Activated naive CD4-positive, alpha-beta T cell treated with Interleukin-2 at 50 U/mL for 16 hours (primary cell): ENCODE data around the gene CCNY.

ENCODE experiments used
- DNase-seq: peaks from one replicate; pipeline ENCODE4 v3.0.0-alpha.2; 2020

CCNY gene

DNA sequence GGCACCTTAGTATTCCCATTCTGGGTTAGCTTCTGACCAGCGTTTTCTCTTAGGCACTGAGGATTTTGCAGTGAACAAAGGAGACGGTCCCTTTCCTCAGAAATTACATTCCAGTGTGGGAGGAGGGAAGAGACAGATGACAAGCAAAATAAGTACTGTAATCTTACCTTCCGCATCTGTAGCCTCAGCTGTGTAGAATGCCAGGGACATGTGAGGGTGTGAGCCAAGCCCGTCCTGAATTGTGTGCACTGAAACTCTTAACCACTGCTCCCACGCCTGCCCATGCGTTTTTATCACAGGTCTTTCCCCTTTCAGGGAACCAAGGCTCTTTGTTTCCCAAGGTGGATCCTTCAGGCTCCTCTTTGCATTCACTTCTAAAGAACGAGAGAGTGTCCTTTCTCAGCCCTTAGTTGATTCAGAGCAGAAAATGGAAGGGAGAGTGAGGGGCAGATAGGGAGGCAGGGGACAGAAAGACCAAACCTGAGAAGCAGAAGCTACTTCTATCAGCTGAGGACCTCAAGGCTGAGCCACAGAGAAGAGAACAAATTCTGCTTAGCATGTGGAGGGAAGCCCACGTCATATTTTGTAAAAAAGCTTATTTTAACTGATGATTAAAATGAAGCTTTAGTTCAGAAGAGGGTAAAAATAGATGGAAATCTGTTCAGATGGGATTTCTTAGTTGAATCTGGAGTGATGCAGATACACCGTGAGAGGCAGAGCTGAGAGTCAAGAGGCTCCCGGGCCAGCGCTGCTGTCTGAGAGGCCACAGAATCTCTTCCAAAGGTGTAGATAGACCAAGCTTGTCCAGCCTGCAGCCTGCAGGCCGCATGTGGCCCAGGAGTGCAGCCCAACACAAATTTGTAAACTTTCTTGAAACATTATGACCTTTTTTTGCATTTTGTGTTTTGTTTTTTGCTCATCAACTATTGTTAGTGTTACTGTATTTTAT is 122.5 kb downstream of the CCNY start:
- DNase-seq, result no peak

DNA sequence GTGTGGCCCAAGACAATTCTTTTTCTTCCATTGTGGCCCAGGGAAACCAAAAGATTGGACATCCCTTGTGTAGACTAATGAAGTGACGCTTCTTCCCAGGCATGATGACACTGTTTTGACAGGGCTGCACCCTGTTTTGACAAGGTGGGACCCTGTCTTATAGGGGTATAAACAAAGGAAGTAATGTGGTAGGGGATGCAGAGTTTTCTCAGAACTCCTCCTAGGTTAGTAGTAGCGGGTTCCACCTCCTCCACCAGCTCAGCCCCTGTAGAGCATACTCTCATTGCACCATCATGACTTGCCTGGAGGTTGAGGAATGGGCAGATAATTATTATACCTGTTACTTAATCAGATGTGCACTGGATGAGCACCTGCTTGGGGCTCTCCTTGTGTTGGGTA is 123.1 kb downstream of the CCNY start:
- DNase-seq, result no peak

DNA sequence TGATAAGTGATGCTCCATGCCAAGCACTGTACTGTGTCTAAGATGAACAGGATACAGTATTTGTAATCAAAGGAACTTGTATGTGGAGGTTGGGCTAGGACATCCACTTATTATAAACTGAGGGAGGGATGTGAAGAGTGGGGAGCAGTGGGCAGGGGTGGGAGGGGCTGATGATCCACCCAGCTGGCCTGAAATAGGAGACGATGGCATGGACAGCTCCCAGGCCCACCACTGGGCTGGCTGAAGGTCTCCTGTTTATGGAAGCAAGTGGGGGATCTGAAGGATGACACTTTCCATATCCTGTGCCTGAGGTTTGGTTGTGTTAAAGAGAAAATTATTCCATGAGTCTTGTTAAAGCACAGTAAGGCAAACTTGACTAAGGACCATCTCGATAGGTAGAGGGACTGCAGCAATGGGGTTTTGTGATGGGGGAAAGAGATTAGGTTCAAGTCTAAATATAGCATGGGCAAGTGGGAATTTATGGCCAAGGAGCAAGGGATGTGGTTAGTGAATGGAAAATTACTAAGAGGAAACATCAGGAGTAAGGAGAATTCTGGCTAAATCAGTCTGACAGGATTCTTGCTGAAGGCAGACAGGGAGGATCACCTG is 124.6 kb downstream of the CCNY start:
- no peak for DNase-seq

DNA sequence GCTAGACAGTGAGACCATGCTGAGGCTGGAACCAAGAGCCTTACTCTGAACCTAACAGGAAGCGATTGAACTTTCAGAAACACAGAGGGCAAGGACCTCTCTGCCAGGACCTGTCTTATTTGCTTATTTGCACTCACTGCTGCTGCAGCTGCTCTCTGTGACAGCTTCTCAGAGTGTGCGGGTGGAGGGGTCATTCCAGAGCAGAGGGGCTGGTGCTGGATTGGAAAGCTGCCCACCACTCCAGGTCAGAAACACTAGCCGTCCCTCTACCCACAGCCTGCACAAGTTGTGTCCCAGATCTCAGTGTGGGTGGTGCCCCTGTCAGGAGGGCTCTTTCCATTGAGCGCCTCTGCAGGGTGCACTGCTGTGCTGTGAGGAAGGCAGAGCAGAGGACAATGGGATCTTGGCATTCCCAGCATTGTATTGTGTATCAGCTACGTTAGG is 126.2 kb downstream of the CCNY start:
- no peak for DNase-seq

DNA sequence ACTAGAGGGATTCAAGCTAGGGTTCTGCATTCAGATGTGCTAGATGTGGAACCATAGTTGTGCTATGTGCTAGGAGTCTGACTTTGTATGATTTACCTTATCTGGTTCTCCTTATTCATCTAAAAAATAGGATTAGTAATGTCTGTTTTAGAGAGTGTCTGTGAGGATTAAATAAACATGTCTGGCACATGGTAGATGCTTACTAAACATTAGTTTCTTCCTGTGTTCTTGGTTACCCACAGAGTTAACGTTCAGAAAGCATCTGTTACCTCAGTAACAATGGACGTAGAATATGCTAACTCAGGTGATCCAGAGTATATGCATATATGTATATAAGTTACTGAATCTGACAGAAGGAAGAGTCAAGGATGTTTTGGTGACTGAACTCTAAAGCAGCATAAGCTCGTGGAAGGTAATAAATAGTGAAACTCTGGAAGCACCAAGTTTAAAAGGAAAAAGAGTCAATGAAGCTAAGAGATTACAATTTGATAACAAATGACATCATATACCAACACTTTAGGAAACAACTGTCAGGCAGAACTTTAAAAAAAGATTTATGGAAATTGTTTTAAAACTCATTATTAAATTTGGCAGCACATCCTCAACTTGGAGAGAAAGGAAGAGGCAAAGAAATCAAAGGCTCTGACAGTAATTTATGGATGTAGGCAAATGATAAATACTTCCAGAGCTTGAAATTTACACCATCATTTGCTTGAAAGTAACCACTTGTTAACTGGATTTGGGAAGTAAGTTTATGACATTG is 127.0 kb downstream of the CCNY start:
- DNase-seq, result no peak

DNA sequence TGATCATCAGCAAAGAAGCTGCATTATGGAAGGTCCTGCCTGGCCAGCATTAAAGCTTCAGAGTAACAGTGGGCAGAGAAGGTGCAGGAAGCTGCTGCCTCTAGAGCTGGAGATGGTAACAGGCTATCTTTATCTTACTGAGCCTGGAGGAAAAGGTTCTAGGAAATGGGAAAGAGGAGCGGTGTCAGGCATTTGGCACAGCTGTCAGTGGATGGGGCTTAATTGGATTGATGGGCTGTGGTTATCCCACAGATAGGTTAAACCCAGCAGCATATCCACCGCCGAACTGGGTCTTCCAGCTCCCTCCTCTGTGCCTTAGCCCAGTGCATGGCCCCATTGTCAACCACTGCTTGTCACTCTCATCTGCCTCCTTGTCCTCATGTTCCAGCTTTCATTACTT is 127.6 kb downstream of the CCNY start:
- DNase-seq, result no peak

DNA sequence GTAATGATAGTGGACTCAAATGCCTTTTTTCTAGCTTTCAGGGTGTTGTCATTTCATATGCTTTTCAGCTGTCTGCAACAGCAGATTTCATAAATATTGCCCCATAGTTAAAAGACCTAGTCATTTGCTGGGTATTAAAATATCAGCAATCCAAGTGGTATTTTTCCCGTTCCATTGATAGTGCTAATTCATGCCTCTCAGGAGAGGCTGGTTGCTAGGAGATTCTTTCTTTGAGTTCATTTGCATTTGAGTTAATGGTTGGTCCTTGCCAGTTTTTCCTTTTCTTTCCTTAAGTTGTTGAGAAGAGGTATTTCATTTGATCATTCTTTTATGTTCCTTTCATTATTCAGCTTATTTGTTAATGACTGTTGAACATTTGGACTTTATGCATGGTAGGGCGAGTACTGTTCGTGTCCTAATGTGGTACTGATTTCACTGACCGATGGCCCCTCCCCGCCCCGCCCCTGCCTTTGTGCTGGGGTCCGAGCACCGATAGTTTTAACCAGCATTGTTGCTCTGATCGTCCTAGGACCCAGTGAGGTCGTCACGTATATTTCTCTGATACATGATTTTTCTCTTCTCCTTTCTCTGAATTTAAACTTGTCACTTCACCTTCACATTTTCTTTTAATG is 128.6 kb downstream of the CCNY start:
- DNase-seq, result no peak

DNA sequence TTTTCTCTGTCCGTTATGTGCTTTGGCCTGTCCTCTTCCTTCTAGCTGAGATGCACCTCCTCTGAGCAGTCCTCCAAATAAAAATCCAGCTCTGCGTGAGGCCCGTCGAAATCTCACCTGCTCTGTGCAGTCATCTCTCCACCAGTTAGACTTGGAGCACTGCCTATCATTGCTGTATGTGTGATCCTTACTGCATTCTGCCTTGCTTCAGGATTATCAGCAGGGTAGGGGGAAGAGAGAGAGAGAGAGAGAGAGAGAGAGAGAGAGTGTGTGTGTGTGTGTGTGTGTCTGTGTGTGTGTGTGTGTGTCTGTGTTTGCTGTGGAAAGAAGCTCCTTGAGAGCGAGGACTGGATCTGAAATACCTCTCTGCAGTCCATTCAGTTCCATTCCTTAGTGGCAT is 129.4 kb downstream of the CCNY start:
- DNase-seq, result no peak

DNA sequence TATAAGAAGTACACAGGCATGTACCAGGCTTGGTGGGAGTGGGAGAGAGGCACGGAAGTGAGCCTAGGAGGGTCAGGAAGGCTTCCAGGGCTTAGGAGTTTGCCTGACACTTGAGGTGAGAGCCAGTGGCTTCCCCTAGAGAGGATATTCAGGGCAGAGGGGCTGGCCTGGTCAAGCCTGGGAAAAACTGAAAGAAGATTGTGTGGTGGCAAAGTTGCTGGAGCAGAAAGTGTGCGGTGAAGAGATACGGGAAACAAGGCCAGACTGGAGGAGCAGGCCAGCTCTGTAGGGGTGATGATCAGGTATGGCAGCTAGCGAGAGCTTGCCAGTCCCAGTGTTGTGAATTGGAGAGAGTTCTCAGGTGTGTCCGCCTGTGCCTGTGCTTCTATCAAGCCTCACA is 129.9 kb downstream of the CCNY start:
- DNase-seq, result no peak

DNA sequence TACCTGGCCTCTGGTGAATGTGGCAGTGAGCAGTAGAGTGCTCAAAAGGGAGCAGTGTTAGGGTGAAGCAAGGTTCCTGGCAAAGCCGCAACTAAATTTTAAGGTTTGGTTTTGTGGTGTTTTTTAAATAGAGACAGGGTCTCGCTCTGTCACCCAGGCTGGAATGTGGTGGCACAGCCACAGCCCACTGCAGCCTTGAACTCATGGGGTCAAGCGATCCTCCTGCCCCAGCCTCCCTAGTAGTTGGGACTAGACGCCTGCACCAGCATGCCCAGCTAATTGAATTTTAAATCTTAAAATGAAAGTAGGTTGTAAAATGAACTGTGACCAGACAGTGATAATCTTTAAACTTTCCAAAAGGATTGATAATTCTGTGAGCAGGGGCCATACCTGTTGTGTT is 130.4 kb downstream of the CCNY start:
- no peak for DNase-seq

DNA sequence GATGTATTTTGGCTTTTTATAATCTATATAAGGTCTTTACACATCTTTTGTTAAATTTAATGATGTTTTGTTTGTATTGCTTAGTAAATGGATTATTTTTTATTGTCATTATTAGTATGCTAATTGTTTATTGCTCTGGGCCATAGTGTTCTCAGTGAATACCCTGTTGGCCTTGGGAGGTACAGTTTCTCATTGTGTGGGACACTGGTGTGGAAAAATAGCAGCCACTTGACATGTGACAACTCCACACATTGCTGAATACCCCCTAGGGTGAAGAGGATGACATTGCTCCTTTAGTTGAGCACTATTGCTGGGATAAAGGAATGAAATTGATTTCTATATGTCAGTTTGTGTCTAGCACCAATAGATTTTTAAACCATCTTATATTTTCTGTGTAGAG is 130.9 kb downstream of the CCNY start:
- DNase-seq, result no peak

DNA sequence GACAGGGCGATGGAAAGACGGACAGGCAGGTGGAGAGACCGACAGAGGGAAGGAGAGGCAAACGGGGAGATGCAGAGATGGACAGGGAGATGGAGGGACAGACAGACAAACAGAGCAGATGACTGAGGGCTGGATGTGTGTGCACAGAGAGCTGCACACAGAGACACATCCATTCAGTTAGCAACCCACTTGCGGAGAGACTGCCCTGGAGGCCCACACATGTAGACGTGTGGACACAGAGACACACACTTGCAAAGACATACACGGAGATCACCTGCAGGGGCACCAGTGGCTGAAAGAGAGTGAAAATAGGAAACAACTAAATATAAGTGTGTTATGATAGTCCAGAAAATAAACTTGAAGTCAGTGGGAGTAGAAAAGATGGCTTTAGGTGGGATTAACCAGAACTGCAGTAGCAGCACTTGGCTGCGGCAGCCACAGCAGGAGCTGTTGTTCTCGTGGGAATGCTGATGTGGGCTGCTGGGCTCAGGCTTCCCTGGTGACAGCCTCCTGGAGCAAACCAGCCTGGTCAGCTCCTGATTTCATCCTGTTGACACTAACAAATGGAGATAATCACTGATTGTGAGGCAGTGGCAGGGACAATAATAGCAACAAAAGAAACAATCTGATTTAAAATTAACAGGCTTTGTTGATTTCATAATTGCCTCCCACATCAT is 134.1 kb downstream of the CCNY start:
- DNase-seq, result no peak

DNA sequence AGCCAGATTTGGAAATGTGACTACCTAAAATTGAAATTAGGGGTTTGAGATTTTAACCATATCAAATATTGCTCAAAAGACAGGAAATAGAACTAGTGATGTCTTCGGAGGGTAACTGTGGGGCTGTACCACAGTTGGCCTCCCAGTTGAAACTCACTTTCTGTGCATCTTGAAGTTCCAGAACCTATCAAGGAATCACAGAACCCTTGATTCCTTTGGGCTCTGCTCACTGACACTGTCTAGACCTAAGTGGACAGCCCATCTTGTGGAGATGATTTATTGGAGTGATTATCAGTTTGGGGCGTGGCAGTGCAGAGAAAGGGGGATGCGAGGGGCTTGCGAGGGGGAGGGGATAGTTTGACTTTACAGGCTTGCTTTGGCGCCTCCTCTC is 134.6 kb downstream of the CCNY start:
- no peak for DNase-seq

DNA sequence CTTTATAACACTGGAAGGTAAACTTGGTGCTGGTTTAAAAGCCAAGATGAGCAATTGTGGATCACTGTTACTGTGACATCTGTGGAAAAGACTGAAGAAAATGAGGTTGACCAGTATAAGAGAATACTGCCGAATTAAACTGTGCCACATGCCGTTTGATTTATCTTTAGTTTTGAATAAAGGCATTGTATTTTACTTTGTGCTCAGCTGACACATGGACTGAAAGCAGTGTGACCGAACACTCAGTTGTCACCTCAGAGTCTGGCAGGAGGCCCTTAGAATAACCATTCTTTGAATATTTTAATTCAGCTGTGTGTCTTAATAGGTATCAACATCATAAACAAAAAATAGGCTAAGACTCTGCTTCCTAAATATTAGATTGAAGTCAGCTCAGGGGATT is 135.1 kb downstream of the CCNY start:
- DNase-seq, result no peak

DNA sequence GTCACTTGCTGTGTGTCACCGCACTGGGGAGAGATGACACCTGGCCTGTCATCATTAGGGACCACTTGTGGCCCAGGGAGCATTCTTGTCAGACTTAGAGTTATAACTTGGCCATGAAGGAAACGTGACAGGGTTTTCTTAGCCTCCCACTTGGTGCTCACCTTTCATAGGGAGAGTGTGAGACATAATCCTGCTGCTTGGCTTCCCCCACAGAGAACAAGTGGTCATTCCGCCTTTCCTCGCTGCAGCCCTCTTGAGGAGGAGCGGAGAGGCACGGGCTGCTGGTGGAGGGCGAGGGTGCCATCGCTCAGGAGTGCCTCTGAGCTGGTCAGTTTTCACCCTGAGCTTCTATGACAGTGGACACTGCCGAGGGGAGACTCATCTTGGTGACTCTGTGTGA is 143.8 kb downstream of the CCNY start:
- no peak for DNase-seq

DNA sequence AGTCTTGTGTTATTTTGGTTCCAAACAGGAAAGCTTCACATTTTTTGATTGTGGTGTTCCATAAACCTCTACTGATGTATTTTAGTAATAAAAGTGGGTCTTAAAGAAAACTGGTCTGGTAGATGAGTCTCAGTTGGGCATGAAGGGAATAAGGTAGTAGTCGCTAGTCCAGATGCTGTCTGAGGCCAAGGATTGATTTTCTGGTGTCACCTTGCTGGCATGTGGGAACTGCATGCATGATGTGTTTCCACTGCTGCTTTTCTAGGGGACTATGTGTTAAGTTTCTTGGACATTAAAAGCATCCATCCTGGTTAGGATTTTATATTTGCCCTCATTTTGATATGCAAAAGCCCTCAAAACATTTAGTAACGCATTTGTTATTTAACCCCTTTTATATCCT is 145.1 kb downstream of the CCNY start:
- no peak for DNase-seq

DNA sequence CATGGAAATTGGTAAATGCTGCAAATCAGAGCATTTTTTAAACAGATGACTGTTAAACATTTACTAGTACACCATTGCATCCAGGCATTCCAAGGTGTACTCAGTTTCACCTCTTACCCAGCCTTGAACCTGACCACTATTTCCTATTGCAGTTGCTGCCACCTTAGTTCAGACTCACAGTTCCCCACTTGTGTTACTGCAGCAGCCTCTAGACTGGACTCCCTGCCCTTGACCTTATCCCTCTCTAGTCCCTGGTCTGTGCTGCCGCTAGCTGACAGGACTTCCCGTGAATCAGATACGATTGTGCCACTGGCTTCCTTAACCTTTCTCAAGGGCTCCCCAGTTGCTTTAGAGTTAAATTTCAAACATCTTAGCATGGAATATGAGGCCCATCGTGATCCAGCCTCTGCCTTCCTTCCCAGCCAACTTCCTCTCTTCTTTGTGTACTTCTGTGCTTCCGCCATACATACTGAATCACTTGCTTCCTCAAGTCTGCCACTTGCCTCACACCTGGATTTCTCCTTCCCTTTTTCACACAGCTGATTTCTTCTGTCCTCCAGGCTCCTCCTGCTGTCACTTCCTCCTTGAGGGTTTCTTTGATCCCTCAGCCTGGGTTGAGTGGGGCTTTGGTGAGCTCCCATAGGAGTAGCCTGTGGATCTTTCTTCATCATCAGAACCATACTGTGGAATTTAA is 150.1 kb downstream of the CCNY start:
- DNase-seq, result no peak

DNA sequence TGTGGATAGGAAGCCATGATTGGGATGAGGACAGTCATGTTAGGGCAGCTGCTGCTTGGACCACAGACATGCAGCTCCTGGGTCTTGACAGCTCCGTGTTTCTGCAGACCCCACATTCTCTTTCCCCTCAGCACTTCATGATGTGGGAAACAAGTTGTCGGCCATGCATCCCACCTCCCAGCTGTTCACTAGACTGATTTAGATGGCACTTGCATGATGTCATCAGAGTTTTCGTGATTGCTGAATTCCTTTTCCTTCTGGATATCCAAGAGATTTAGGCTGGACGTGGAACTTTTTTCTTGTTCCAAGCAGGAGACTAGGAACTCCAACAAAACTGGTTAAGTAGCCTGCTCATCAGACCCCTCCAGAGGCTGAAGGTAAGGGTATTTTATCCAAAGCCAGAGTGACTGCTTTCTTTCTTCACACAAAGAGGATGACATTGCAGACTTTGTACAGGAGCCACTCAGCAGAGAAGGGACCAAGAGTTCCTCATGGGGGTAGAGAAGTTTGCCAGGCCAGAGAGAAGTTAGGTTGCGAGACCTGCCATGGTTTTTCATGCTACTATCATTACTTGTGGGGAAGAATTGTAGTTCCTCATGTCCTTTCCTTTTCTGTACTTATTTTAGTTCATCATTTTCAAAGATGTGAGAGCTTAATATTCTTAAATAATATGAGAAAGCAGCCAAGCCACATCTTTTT is 151.2 kb downstream of the CCNY start:
- DNase-seq, result no peak

DNA sequence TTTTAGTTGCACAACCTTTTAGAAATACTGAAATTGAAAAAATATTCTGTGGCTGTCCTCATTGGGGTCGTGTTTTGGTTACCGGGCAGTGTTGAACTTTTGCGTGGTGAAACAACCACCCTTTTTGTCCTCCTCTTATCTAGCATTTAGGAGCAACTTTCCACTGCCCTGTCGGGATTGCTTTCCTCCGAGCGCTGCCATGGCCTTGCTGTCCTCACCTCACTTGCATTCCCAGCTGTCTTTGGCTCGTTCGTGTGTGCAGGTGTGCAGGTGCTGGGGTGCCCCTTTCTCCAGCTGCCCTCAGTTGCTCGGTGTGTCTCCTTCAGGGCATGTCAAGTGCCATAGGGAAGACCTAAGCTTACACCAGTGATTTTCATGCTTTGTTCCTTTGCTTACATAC is 151.9 kb downstream of the CCNY start:
- DNase-seq, result no peak

DNA sequence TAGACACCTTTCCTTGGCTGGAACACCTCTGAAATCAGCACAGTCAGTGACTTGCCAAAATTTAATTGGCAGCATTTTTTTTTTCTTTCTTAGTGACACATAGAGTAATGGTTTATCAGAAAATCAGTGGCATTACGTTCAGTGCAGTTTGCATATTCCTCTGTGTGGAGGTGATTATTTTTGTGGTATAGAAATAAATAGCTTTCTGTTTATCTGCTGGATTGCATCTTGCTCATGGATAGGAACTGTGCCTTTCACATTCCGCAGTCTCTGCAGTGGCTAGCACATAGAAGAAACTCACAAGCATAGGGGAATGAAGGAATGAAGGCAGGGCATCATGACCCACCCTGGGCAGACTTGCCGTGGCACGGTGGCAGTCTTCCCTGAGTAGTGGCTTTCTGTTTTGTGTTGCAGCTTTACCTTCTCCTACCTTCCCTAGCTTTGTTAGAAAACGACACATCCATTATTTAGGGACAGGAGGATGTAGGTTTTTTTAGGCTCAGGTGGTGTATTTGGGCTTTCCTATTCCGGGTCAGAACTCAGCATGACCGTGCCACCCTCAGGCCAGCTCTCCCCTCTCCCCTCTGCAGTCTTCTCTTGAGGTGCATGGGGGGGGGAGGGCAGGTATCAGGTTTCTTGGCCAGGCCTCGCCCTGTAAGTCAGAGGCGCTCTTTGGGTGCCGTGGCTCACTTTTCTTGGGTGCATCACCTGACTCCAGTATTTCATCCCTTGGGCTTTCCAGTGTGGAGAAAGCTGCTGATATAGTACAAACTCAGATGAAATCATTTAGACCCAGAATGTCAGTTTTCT is 156.3 kb downstream of the CCNY start:
- no peak for DNase-seq
